CD4-positive, alpha-beta T cell (primary cell): Measurements from ENCODE around the gene MMP13. TPM values are rescaled to one million over a fixed set of nuclear protein-coding genes. Genes with fewer than 3 reads are reported as not detected.
"Not testable (repeated sequence)": the region's sequence is repeated elsewhere in the genome, so short reads cannot be mapped to it uniquely, and the experiment has no call there.

Experiments
- ATAC-seq: fragments of 200-7000 bp; cut with Tn5 transposase; one replicate; pipeline ENCODE4 v1.10.0; 2022; ENCODE audit warnings: mild to moderate bottlenecking; ENCODE audit not compliant: poor library complexity
- CTCF ChIA-PET: fragments of 350-600 bp; sonication (Branson Sonifier 250); formaldehyde crosslinking; loops from one replicate; lab custom pipeline; 2021; ENCODE audit warnings: antibody characterized with exemption, inconsistent platforms; lab: Charles Lee
- POLR2A ChIA-PET: fragments of 350-600 bp; sonication (Branson Sonifier 250); formaldehyde crosslinking; loops from one replicate; lab custom pipeline; 2021; ENCODE audit warnings: antibody characterized with exemption, inconsistent platforms; lab: Charles Lee
- DNase-seq, 14 experiments: peaks; one replicate each; pipeline ENCODE4 v3.0.0-alpha.2; 2013 to 2020; ENCODE audit warnings: mixed read lengths in 2 of 14
- H3K27ac ChIP-seq, 2 donors: one replicate each; pipeline versions ENCODE4 v1.5.1 to v1.7.0; 2013; ENCODE audit warnings: low read length in 2 of 2, low read depth in 1 of 2, mild to moderate bottlenecking in 1 of 2
- H3K27me3 ChIP-seq, 2 experiments: 1 replicate in 1 of 2; 2 replicates in 1 of 2; pipeline versions ENCODE4 v1.6.1 to v1.7.0; 2013; ENCODE audit warnings: low read length in 2 of 2, control low read depth in 1 of 2, mild to moderate bottlenecking in 1 of 2, moderate library complexity in 1 of 2; ENCODE audit not compliant: insufficient read depth in 2 of 2, control insufficient read depth in 1 of 2
- H3K36me3 ChIP-seq: one replicate; pipeline ENCODE4 v1.6.1; 2013; ENCODE audit warnings: low read length, control low read depth; ENCODE audit not compliant: insufficient read depth
- H3K4me1 ChIP-seq: one replicate; pipeline ENCODE4 v1.6.1; 2013; ENCODE audit warnings: low read length, control low read depth; ENCODE audit not compliant: insufficient read depth
- H3K4me3 ChIP-seq: one replicate; pipeline ENCODE4 v1.5.1; 2013; ENCODE audit warnings: mild to moderate bottlenecking, low read length, moderate library complexity
- H3K9me3 ChIP-seq, 2 experiments: 1 replicate in 1 of 2; 2 replicates in 1 of 2; pipeline versions ENCODE4 v1.6.1 to v1.7.0; 2013; ENCODE audit warnings: low read length in 2 of 2, mild to moderate bottlenecking in 2 of 2, control low read depth in 1 of 2, moderate library complexity in 1 of 2; ENCODE audit not compliant: control insufficient read depth in 1 of 2, insufficient read depth in 1 of 2
- H3K27ac Mint-ChIP-seq: one replicate; pipeline ENCODE4 v1.8.0; 2020; ENCODE audit warnings: mixed read lengths
- H3K27me3 Mint-ChIP-seq: one replicate; pipeline ENCODE4 v1.8.0; 2021; ENCODE audit warnings: mixed read lengths
- H3K36me3 Mint-ChIP-seq: one replicate; pipeline ENCODE4 v1.8.0; 2021; ENCODE audit warnings: low read depth, mixed read lengths
- H3K4me1 Mint-ChIP-seq: one replicate; pipeline ENCODE4 v1.8.0; 2021; ENCODE audit warnings: low read depth, mixed read lengths
- H3K4me3 Mint-ChIP-seq: one replicate; pipeline ENCODE4 v1.8.0; 2020; ENCODE audit warnings: mild to moderate bottlenecking, mixed read lengths
- H3K9me3 Mint-ChIP-seq: one replicate; pipeline ENCODE4 v1.8.0; 2020; ENCODE audit warnings: mixed read lengths
- CTCF ChIP-seq: fragments of 200-600 bp; IDR thresholded peaks from one replicate; pipeline ENCODE4 v1.8.0; 2022; ENCODE audit warnings: antibody characterized with exemption, mild to moderate bottlenecking
- intact Hi-C, 2 experiments: fragments of 100-400 bp; cut with DNase I in 1 of 2; cut with micrococcal nuclease in 1 of 2; formaldehyde crosslinking; loops; one replicate each; pipeline versions ENCODE4 v1.15.1 to v1.9.0; 2023 to 2025; cut with DNase I, micrococcal nuclease
- total RNA-seq, 174 experiments: library from RNA in 2 of 174; stranded (reverse) in 2 of 174; gene quantifications; one replicate each; pipeline ENCODE4 v1.2.3 and lab custom pipeline; 2021 to 2026

The MMP13 gene
- total RNA-seq, 2 experiments from 2014 or later, result not detected

GRCh38 chr11:102974552-102975280 lies 19.2 kb upstream of the MMP13 start:
- ChIA-PET CTCF (no interaction called here), POLR2A (no interaction called here)
- peaks cover 37% of the 10 kb centered on the region for H3K27me3 Mint-ChIP-seq
- no peaks in the 10 kb centered on the region for H3K36me3 Mint-ChIP-seq
- Histone ChIP-seq H3K27me3 (peaks cover 5 to 13% of the 10 kb centered on the region in 2 experiments), H3K36me3 (no peaks in the 10 kb centered on the region), H3K27ac (no peak overlapping the region), H3K4me3 (no peak overlapping the region), H3K4me1 (no peaks in the 10 kb centered on the region), H3K9me3 (no peaks in the 10 kb centered on the region)
- intact Hi-C loops, result no loop called here
- DNase-seq, result no peak
- H3K4me3 Mint-ChIP-seq, result no peak overlapping the region
- TF ChIP-seq CTCF, result no peak
- no peaks in the 10 kb centered on the region for H3K4me1 Mint-ChIP-seq
- H3K9me3 Mint-ChIP-seq, result no peaks in the 10 kb centered on the region
- ATAC-seq, result no peak
- H3K27ac Mint-ChIP-seq, result no peak overlapping the region

- intact Hi-C loops, result not testable (repeated sequence)
Measured at GRCh38 chr11:102973698-102974097, 18.2 kb upstream of the MMP13 start.

DNA sequence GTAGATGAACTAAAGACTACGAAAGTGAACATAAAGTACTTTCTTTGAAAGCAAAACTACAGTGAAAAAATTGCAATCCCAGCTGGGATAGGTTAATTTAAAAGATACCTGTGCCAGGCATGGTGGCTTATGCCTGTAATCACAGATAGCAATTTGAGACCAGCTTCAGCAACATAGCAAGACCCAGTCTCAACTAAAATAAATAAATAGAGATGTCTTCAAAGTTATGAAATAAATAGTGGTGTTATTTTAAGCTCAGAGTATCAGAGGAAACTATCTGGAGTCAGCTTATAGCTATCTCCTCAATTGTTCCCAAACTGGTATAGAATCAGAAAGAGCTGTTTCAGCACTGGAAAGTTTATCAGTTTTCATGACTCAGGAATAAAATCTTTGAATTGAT lies 17.3 kb upstream of the MMP13 start:
- H3K27ac ChIP-seq, result no peak overlapping the region
- no peak overlapping the region for H3K4me3 Mint-ChIP-seq
- intact Hi-C loops, result no loop called here
- H3K36me3 Mint-ChIP-seq, result no peaks in the 10 kb centered on the region
- ATAC-seq, result no peak
- no peak overlapping the region for H3K4me3 ChIP-seq
- peaks cover 5 to 13% of the 10 kb centered on the region in 2 experiments for H3K27me3 ChIP-seq
- no peaks in the 10 kb centered on the region for H3K9me3 ChIP-seq
- TF ChIP-seq CTCF, result no peak
- CTCF ChIA-PET, result no interaction called here
- no peaks in the 10 kb centered on the region for H3K4me1 ChIP-seq
- H3K9me3 Mint-ChIP-seq, result no peaks in the 10 kb centered on the region
- no peak overlapping the region for H3K27ac Mint-ChIP-seq
- H3K27me3 Mint-ChIP-seq, result peaks cover 29% of the 10 kb centered on the region
- POLR2A ChIA-PET, result no interaction called here
- H3K4me1 Mint-ChIP-seq, result no peaks in the 10 kb centered on the region
- no peak for DNase-seq
- no peaks in the 10 kb centered on the region for H3K36me3 ChIP-seq

More at GRCh38 chr11:102973698-102974097, 18.2 kb upstream of the MMP13 start:
- H3K36me3 ChIP-seq, H3K4me1 Mint-ChIP-seq, H3K9me3 ChIP-seq, H3K4me3 ChIP-seq, H3K4me3 Mint-ChIP-seq, H3K27ac ChIP-seq, H3K27ac Mint-ChIP-seq, DNase-seq, H3K36me3 Mint-ChIP-seq, H3K4me1 ChIP-seq, POLR2A ChIA-PET, H3K9me3 Mint-ChIP-seq, ATAC-seq: not testable (repeated sequence)
- H3K27me3 ChIP-seq, result peaks cover 5 to 13% of the 10 kb centered on the region in 2 experiments
- peaks cover 29% of the 10 kb centered on the region for H3K27me3 Mint-ChIP-seq
- CTCF ChIA-PET, result interaction anchor here (0.6 kb wide), 1 partner anchor 739 kb away, joined by 3 read pairs; no protein-coding TSS in a partner anchor

DNA sequence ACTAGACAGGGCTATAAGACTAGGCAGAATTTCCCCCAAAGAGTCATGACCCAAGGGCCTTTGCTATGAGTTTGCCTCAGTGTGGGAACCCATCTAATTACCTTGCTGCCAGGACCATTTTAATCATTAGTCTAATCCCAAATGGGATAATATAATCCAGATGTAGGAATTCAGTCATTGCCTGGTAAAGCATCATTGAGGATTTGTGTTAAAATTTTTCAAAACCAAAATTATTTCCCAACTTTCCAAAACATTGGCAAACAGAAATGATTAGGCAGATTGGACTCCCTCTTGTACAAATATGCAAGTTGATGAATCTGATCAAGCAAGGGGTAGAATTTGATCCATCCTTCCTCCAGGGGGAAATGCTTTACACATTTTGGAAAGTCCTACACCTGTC lies 16.2 kb upstream of the MMP13 start:
- H3K36me3 ChIP-seq, result no peaks in the 10 kb centered on the region
- intact Hi-C loops, result no loop called here
- H3K27ac ChIP-seq, result no peak overlapping the region
- peaks cover 29% of the 10 kb centered on the region for H3K27me3 Mint-ChIP-seq
- POLR2A ChIA-PET, result no interaction called here
- no peaks in the 10 kb centered on the region for H3K9me3 ChIP-seq
- ATAC-seq (no peak), DNase-seq (no peak)
- no peaks in the 10 kb centered on the region for H3K4me1 Mint-ChIP-seq
- no peaks in the 10 kb centered on the region for H3K9me3 Mint-ChIP-seq
- H3K4me3 Mint-ChIP-seq, result no peak overlapping the region
- H3K36me3 Mint-ChIP-seq, result no peaks in the 10 kb centered on the region
- no peak overlapping the region for H3K27ac Mint-ChIP-seq
- CTCF ChIA-PET, result no interaction called here
- H3K4me1 ChIP-seq, result no peaks in the 10 kb centered on the region
- no peak overlapping the region for H3K4me3 ChIP-seq
- peaks cover 5 to 13% of the 10 kb centered on the region in 2 experiments for H3K27me3 ChIP-seq
- no peak for TF ChIP-seq CTCF
